GM12892 (cell line): ENCODE data around the gene SLC15A5.

Experiments
- DNase-seq: peaks from one replicate; pipeline ENCODE4 v3.0.0; 2011; ENCODE audit not compliant: insufficient read length
- FAIRE-seq: peaks from 2 replicates; lab custom pipeline; 2011; peaks lifted over from hg19 to GRCh38; lab: Jason Lieb, UNC
- POLR2A ChIP-seq: IDR thresholded peaks from 2 replicates; pipeline ENCODE4 v1.6.1; 2011; ENCODE audit warnings: low read depth, low read length, control low read depth
- POLR2AphosphoS5 ChIP-seq: IDR thresholded peaks from 2 replicates; pipeline ENCODE4 v1.6.1; 2011; ENCODE audit warnings: low read depth, low read length, control low read depth
- TAF1 ChIP-seq: IDR thresholded peaks from 2 replicates; pipeline ENCODE4 v1.6.1; 2011; ENCODE audit warnings: low read depth, mild to moderate bottlenecking, control low read depth, low read length, borderline replicate concordance

SLC15A5 gene

GRCh38 chr12:16258963-16259362, 18.5 kb downstream of the SLC15A5 start:
- FAIRE-seq (no peak), DNase-seq (no peak)
- TF ChIP-seq POLR2AphosphoS5 (no peak), TAF1 (no peak), POLR2A (no peak)

DNA sequence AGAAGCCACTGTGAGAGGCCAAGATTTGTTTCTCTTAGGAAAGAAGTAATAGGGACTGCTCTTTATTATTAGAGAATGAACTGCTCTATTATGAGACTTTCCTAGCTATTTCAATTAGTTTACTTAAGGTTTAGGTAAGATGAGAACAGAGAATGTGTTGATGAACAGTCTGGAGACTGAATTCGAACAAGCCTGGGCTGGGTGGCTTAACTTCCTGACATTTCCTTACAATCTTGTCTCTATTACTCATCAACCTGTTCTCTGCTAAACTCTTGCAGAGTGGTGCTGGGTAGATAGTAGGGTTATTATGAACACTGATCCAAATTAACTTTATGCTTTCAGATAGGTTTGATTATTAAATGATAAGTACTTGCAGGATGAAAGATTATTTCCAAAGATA, 31.2 kb downstream of the SLC15A5 start:
- no peak for DNase-seq
- TF ChIP-seq POLR2AphosphoS5 (no peak), TAF1 (no peak), POLR2A (no peak)
- FAIRE-seq = no peak

DNA sequence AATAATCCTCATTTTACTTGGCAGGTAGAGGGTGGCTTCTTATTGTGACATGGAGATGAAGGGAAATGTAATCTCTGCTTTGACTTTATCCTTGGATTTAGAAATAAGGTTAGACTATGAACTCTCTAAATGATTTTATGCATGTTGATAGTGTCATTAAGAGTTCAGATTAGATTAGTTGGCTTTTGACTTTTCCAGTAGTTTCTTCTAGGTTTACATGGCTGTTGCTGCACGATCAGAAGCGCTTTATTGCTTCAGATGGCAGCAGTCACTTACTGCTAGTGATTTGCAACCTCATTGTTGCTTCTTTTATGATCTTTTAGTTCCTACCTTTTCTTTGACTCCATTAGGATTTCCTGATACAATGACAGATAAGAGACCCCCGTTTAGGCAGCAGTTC, 32.3 kb downstream of the SLC15A5 start:
- DNase-seq = no peak
- FAIRE-seq = no peak
- no peak for TF ChIP-seq POLR2A
- TF ChIP-seq TAF1 = no peak
- TF ChIP-seq POLR2AphosphoS5 = no peak

DNA sequence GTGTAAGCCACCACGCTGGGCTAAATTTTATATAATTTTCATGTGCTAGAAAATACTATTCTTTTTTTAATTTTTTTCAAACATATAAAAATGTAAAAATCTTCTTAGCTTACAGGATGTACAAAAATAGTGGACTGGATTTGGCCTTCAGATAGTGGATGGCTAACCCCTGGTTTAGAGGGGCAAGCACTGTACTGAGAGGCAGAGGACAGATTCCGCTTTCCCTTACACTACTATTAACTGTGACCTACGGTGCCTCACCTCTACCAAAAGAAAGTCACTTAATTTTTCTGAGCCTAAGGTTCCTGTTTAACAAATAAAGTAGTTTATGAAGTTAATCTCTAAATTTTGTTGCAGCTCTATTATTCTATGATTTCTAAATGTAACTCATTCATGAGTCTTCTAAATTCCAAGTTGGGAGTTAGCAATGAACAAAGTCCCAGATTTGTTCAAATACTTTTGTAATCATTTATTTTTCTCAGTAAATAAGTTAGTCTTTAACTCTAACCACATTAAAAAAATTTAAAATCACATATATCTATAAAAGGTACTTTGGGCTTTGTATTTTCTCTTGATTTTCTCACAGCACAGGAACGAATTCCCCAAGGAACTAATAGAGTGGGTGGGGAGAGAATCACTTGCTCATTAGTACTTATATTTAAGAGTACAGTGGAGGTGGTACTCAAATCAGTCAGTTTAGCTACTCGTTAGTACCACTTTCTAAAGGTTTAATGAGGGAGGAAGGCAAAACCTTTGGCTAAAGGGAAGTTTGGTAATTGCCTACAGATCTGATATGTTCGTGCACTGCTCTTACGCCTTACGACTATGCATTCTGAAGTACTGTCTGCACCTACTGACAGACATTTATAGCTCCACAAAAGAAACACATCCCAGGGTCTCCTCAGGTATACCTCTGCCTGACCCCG, 33.7 kb downstream of the SLC15A5 start:
- TF ChIP-seq TAF1 = no peak
- TF ChIP-seq POLR2AphosphoS5 = no peak
- no peak for TF ChIP-seq POLR2A
- DNase-seq = no peak
- no peak for FAIRE-seq

DNA sequence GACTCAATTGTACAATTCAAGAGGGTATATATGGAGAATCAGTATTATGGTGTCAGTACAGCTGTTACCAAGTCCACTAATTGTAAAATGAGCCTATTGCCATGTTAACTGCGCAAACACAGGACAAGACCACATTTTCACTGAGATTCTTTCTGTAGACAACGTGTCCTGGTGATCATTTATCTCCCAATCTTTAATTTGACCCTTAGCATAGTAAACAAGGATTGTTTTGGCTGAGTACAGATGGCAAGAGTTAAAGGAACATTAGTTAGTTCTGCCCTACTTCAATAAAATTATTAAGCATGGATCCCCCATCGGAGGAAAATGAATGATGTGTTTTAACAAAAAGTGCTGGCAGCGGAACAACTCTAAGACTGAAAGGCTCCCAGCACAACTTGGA, 36.1 kb downstream of the SLC15A5 start:
- DNase-seq (no peak), FAIRE-seq (no peak)
- TF ChIP-seq POLR2A (no peak), POLR2AphosphoS5 (no peak), TAF1 (no peak)

GRCh38 chr12:16238661-16239060, 38.8 kb downstream of the SLC15A5 start:
- TF ChIP-seq POLR2A (no peak), TAF1 (no peak)
- DNase-seq (no peak), FAIRE-seq (no peak)

- no peak for FAIRE-seq
- TF ChIP-seq POLR2AphosphoS5 (no peak), POLR2A (no peak), TAF1 (no peak)
- DNase-seq = no peak
Measured at GRCh38 chr12:16229676-16230075, 47.8 kb downstream of the SLC15A5 start.

- TF ChIP-seq POLR2A = no peak
- no peak for TF ChIP-seq TAF1
- TF ChIP-seq POLR2AphosphoS5 = no peak
- DNase-seq (no peak), FAIRE-seq (no peak)
Measured at GRCh38 chr12:16228067-16228466, 49.4 kb downstream of the SLC15A5 start.

DNA sequence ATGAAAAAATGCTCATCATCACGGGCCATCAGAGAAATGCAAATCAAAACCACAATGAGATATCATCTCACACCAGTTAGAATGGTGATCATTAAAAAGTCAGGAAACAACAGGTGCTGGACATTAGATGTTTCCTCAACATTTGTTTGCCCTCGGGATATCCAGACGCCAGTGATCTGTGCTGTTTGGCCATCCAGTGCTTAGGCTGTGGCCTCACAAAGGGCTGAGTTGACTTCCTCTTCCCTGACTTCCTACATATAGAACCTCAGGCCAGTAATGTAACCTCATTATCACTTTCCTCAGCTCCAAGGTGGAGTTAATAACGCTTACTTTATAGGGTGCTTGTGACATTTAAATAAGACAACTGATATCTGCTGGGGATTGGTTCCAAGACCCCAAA, 51.8 kb downstream of the SLC15A5 start:
- FAIRE-seq (no peak), DNase-seq (no peak)
- no peak for TF ChIP-seq POLR2A
- TF ChIP-seq POLR2AphosphoS5 = no peak
- no peak for TF ChIP-seq TAF1

DNA sequence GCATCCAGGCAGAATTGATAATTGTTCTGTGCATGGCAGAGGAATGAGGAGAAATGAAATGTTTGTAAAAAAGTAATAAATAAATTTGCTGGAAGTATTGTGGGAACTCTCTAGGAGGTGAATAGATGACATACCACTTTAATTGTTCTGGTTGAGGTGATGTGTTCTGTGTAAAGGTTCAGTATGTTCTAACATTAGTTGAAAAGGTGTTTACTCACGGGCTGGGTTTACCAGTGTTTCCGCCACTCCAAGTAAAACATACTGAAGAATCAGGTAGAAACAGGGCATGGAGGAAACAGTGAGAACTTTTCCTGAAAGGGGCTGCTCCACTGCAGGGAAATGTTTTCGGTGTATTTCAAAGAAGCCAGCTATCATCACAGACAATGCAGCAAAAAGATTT, 53.3 kb downstream of the SLC15A5 start:
- no peak for DNase-seq

DNA sequence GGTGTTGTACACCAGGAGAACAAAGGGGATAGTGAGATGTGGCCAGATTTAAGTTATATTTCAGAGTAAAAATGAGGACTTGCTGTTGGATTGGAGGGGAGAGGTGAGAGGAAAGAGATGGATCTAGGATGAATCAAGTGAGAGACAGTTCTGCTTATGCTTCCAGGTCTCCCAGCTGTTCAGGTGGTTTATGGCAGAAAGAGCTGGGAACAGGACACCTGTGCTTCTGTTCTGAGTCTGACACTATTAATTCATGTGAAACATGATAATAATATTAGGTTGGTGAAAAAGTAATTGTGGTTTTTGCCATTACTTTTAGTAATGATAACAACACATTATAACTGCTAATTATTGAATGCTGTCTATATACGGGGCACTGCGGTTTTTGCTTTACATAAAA, 55.7 kb downstream of the SLC15A5 start:
- TF ChIP-seq POLR2A (no peak), TAF1 (no peak), POLR2AphosphoS5 (no peak)
- DNase-seq = no peak
- FAIRE-seq = no peak

More for the DNA sequence above, 53.3 kb downstream of the SLC15A5 start:
- no peak for TF ChIP-seq POLR2AphosphoS5
- no peak for TF ChIP-seq POLR2A
- TF ChIP-seq TAF1 = no peak
- FAIRE-seq = no peak

GRCh38 chr12:16220120-16220519, 57.4 kb downstream of the SLC15A5 start:
- FAIRE-seq (no peak), DNase-seq (no peak)
- no peak for TF ChIP-seq POLR2A
- no peak for TF ChIP-seq POLR2AphosphoS5
- TF ChIP-seq TAF1 = no peak
